HepG2 (cell line): ENCODE measurements around the gene EPN2. TPM values are rescaled to one million over a fixed set of nuclear protein-coding genes. Genes with fewer than 3 reads are reported as not detected.

ENCODE experiments used
- ATAC-seq: fragments of 200-7000 bp; cut with Tn5 transposase; 3 replicates; pipeline ENCODE4 v1.9.1; 2020; ENCODE audit warnings: mild to moderate bottlenecking, moderate library complexity
- BruUV-seq: library from RNA; stranded (reverse); fragments of 400-500 nt; replicated peaks from 2 replicates; lab custom pipeline; 2021; lab: Mats Ljungman, UMichigan
- CTCF ChIA-PET: fragments of 300-600 bp; formaldehyde crosslinking; extraction: SDS; loops from one replicate; lab custom pipeline; 2021; ENCODE audit warnings: low total read pairs, inconsistent platforms, low intra/inter-chr PET ratio; lab: Yijun Ruan, JAX
- POLR2A ChIA-PET: fragments of 350-600 bp; sonication (Branson Sonifier 250); formaldehyde crosslinking; loops from one replicate; lab custom pipeline; 2020; ENCODE audit warnings: antibody characterized with exemption, inconsistent platforms; lab: Yijun Ruan, JAX
- DNase-seq: peaks from one replicate; pipeline ENCODE4 v3.0.0-alpha.2; 2015; ENCODE audit warnings: low spot score
- FAIRE-seq: peaks from 3 replicates; lab custom pipeline; 2011; peaks lifted over from hg19 to GRCh38; lab: Jason Lieb, UNC
- H2AFZ ChIP-seq: one replicate; pipeline ENCODE4 v1.6.1; 2011; ENCODE audit warnings: low read length, inconsistent platforms
- H3K27ac ChIP-seq: fragments of 300-600 bp; 3 replicates; pipeline ENCODE4 v1.8.0; 2011; ENCODE audit warnings: mixed run types, mild to moderate bottlenecking, mixed read lengths, low read length, inconsistent platforms; ENCODE audit not compliant: insufficient read depth; ENCODE audit errors: extremely low read length
- H3K27me3 ChIP-seq, 2 experiments: fragments of 200-600 bp in 1 of 2; 2 replicates in 1 of 2; 3 replicates in 1 of 2; pipeline versions ENCODE4 v1.6.0 to v1.8.0; 2011; ENCODE audit warnings: low read length in 2 of 2, mild to moderate bottlenecking in 2 of 2, moderate library complexity in 2 of 2, inconsistent platforms in 1 of 2; ENCODE audit not compliant: insufficient read depth in 2 of 2, control insufficient read depth in 1 of 2
- H3K36me3 ChIP-seq, 2 experiments: fragments of 200-600 bp in 1 of 2; replicated peaks in 1 of 2; 2 replicates in 1 of 2; 3 replicates in 1 of 2; pipeline versions ENCODE4 v1.5.1 to v1.8.0; 2011; ENCODE audit warnings: low read length in 2 of 2, inconsistent platforms in 1 of 2; ENCODE audit not compliant: insufficient read depth in 2 of 2, control insufficient read depth in 1 of 2
- H3K4me1 ChIP-seq: 2 replicates; pipeline ENCODE4 v1.5.1; 2012; ENCODE audit warnings: low read length, inconsistent platforms; ENCODE audit not compliant: insufficient read depth
- H3K4me2 ChIP-seq: 2 replicates; pipeline ENCODE4 v1.6.0; 2011; ENCODE audit warnings: low read depth, low read length, inconsistent platforms
- H3K4me3 ChIP-seq, 3 experiments: fragments of 200-600 bp in 1 of 3; sonication (generic), shearing (Covaris generic) in 1 of 3; replicated peaks in 1 of 3; 2 replicates each; pipeline ENCODE4 v1.5.1; 2011 to 2016; ENCODE audit warnings: low read length in 3 of 3, inconsistent platforms in 2 of 3, low read depth in 2 of 3, mild to moderate bottlenecking in 2 of 3, control low read depth in 1 of 3, mixed read lengths in 1 of 3; ENCODE audit not compliant: insufficient read depth in 1 of 3
- H3K79me2 ChIP-seq: one replicate; pipeline ENCODE4 v1.6.1; 2011; ENCODE audit warnings: low read length, inconsistent platforms; ENCODE audit not compliant: insufficient read depth
- H3K9ac ChIP-seq: 2 replicates; pipeline ENCODE4 v1.6.0; 2011; ENCODE audit warnings: mild to moderate bottlenecking, low read depth, low read length, inconsistent platforms; ENCODE audit not compliant: insufficient read depth
- H3K9me3 ChIP-seq: 2 replicates; pipeline ENCODE4 v1.5.1; 2012; ENCODE audit warnings: mild to moderate bottlenecking, low read length
- H4K20me1 ChIP-seq: 2 replicates; pipeline ENCODE4 v1.6.0; 2011; ENCODE audit warnings: inconsistent platforms, mild to moderate bottlenecking, low read length, moderate library complexity; ENCODE audit not compliant: insufficient read depth
- FIP1L1 ChIP-seq: fragments of 200-400 bp; formaldehyde crosslinking; IDR thresholded peaks from 2 replicates; pipeline ENCODE4 v1.6.1; 2018; ENCODE audit warnings: low read depth, mild to moderate bottlenecking, low read length, moderate library complexity, borderline replicate concordance; ENCODE audit not compliant: insufficient read depth
- FOXK1 ChIP-seq: sonication (generic); formaldehyde crosslinking; IDR thresholded peaks from 2 replicates; pipeline ENCODE4 v1.4.0; 2020; ENCODE audit warnings: low read depth, missing genetic modification reagents, borderline replicate concordance
- HNF1B ChIP-seq: sonication (generic); formaldehyde crosslinking; IDR thresholded peaks from 2 replicates; pipeline ENCODE4 v1.5.1; 2020; ENCODE audit warnings: mild to moderate bottlenecking, moderate library complexity, missing genetic modification reagents
- MBNL3 ChIP-seq: fragments of 250-450 bp; sonication (Bioruptor Pico); conservative IDR thresholded peaks from 2 replicates; pipeline ENCODE4 v1.8.0; 2022; ENCODE audit warnings: mild to moderate bottlenecking, inconsistent platforms
- RARG ChIP-seq: sonication (generic); formaldehyde crosslinking; IDR thresholded peaks from 2 replicates; pipeline ENCODE4 v1.4.0; 2020; ENCODE audit warnings: low read depth, mild to moderate bottlenecking, missing genetic modification reagents
- ZNF12 ChIP-seq: sonication (generic); formaldehyde crosslinking; IDR thresholded peaks from 2 replicates; pipeline ENCODE4 v1.5.0; 2020; ENCODE audit warnings: missing genetic modification reagents
- ZNF20 ChIP-seq: sonication (generic); formaldehyde crosslinking; IDR thresholded peaks from 2 replicates; pipeline ENCODE4 v1.4.0; 2020; ENCODE audit warnings: mild to moderate bottlenecking, moderate library complexity, missing genetic modification reagents
- ZNF572 ChIP-seq: sonication (generic); formaldehyde crosslinking; IDR thresholded peaks from 2 replicates; pipeline ENCODE4 v1.5.1; 2020; ENCODE audit warnings: mild to moderate bottlenecking, missing genetic modification reagents
- ZNF788 ChIP-seq: sonication (generic); formaldehyde crosslinking; IDR thresholded peaks from 2 replicates; pipeline ENCODE4 v1.5.0; 2020; ENCODE audit warnings: mild to moderate bottlenecking, missing genetic modification reagents, borderline replicate concordance
- WGBS: methylation state at CpG from one replicate; pipeline ENCODE4 v1.1.6; 2017; ENCODE audit warnings: low lambda C conversion rate; 5-methylcytosine and 5-hydroxymethylcytosine counted together
- in situ Hi-C: cut with HindIII; loops from 2 replicates; pipeline ENCODE4 v1.10.0; 2017; ENCODE audit warnings: low pct_unique_long_range_greater_than_20kb; ENCODE audit not compliant: extremely low pct_ligation_motif_present
- intact Hi-C: fragments of 100-400 bp; cut with micrococcal nuclease; formaldehyde crosslinking; loops from one replicate; pipeline ENCODE4 v1.10.0; 2022; ENCODE audit not compliant: unreplicated experiment
- polyA plus RNA-seq, 8 experiments: library from polyadenylated mRNA; depleted of rRNA in 3 of 8; stranded (reverse) in 7 of 8; unstranded in 1 of 8; fragments of >200 nt; fragmentation: Illumina TruSeq in 4 of 8; extraction: Trizol in 4 of 8; gene quantifications; 2 replicates each; pipeline versions ENCODE4 v1.2.1 to v1.2.3, GENCODE V29; 2011 to 2016; ENCODE audit warnings: low read depth in 4 of 8, missing spikeins in 1 of 8, mixed read lengths in 1 of 8; ENCODE audit not compliant: insufficient read depth in 1 of 8
- total RNA-seq, 5 experiments: library from RNA; depleted of rRNA; stranded (reverse); fragments of >200 nt; fragmentation: Illumina TruSeq; extraction: Trizol; gene quantifications; 2 replicates each; pipeline ENCODE4 v1.2.3, GENCODE V29; 2016; ENCODE audit warnings: low read depth in 1 of 5

Gene EPN2
- total and polyA plus RNA-seq, 2 of the 13 experiments (the other 11 are each of a cell fraction or from before 2014, with no cell fraction given), result 7.8 to 19.2 TPM

- no peak for TF ChIP-seq ZNF788 (CRISPR knock-in tag)
- TF ChIP-seq ZNF12, result no peak
- TF ChIP-seq, all 625 proteins: peak for 0
These were observed 134.3 kb downstream of the EPN2 start (continued) for GRCh38 chr17:19371259-19372010.

- Histone ChIP-seq H3K9ac (no peak overlapping the region), H3K4me3 (no peak overlapping the region), H2AFZ (no peak overlapping the region), H3K79me2 (no peaks in the 10 kb centered on the region), H3K4me1 (peaks cover 45% of the 10 kb centered on the region), H3K4me2 (no peak overlapping the region), H4K20me1 (no peaks in the 10 kb centered on the region), H3K9me3 (no peaks in the 10 kb centered on the region), H3K27me3 (no peaks in the 10 kb centered on the region; a peak in 1 of 5 replicates), H3K27ac (no peak overlapping the region), H3K36me3 (no peaks in the 10 kb centered on the region; a peak in 1 of 5 replicates)
- ChIA-PET POLR2A (no interaction called here), CTCF (no interaction called here)
- 92% methylated on average over 7 of the region's 9 CpGs for WGBS
- intact Hi-C loops (no loop called here), in situ Hi-C loops (no loop called here)
- ATAC-seq (no peak), FAIRE-seq (no peak), DNase-seq (no peak)
- BruUV-seq, result no TSS peak
- no peak for TF ChIP-seq FIP1L1
These were observed 134.8 kb downstream of the EPN2 start for GRCh38 chr17:19372011-19372370.

- no peak for TF ChIP-seq FOXK1
- TF ChIP-seq MBNL3, result no peak
- TF ChIP-seq ZNF20 (CRISPR knock-in tag), result no peak
- no peak for TF ChIP-seq RARG (CRISPR knock-in tag)
- no peak for TF ChIP-seq HNF1B (CRISPR knock-in tag)
- no peak for TF ChIP-seq ZNF572 (CRISPR knock-in tag)
- H2AFZ ChIP-seq, result no peak overlapping the region
- DNase-seq (no peak), FAIRE-seq (no peak), ATAC-seq (no peak)
- intact Hi-C loops, result no loop called here
- H3K79me2 ChIP-seq, result no peaks in the 10 kb centered on the region
- H3K36me3 ChIP-seq, result no peaks in the 10 kb centered on the region; a peak in 1 of 5 replicates
- H3K4me1 ChIP-seq, result peaks cover 41% of the 10 kb centered on the region
- in situ Hi-C loops, result no loop called here
- no peak overlapping the region for H3K4me3 ChIP-seq
- no peak overlapping the region for H3K27ac ChIP-seq
- H3K27me3 ChIP-seq, result peaks cover 0 to 2% of the 10 kb centered on the region in 2 experiments; a peak in 1 of 5 replicates
- no peaks in the 10 kb centered on the region for H3K9me3 ChIP-seq
- no peak overlapping the region for H3K9ac ChIP-seq
- H4K20me1 ChIP-seq, result no peaks in the 10 kb centered on the region
- ChIA-PET POLR2A (no interaction called here), CTCF (no interaction called here)
- WGBS, result 90% methylated on average over 12 of the region's 12 CpGs
- BruUV-seq, result no TSS peak
- no peak overlapping the region for H3K4me2 ChIP-seq
These were observed 135.3 kb downstream of the EPN2 start for GRCh38 chr17:19372439-19372838.
